Measurements from ENCODE around the gene ZFYVE9. TPM values are rescaled to one million over a fixed set of nuclear protein-coding genes. Genes with fewer than 3 reads are reported as not detected.

The ZFYVE9 gene
- polyA plus RNA-seq, 1 donor from 2014 or later, result 18.1 TPM

- H3K9me3 ChIP-seq (ENCODE audit: low read length), result no peaks in the 10 kb centered on the region
- no peak overlapping the region for H3K9ac ChIP-seq (ENCODE audit: low read length)
- H2AFZ ChIP-seq (ENCODE audit: low read depth, low read length), result no peak overlapping the region
- H3K79me2 ChIP-seq (replicated peaks; ENCODE audit: insufficient read depth, low read length), result no peaks in the 10 kb centered on the region
- H3K4me3 ChIP-seq (ENCODE audit: low read length), result no peak overlapping the region
- no peaks in the 10 kb centered on the region for H3K27me3 ChIP-seq (ENCODE audit: insufficient read depth, low read depth, low read length)
- H3K36me3 ChIP-seq (ENCODE audit: insufficient read depth, low read length), result no peaks in the 10 kb centered on the region
- TF ChIP-seq CTCF (IDR thresholded peaks at IDR 0.05; ENCODE audit: poor library complexity, severe bottlenecking), result no peak
- no peak for TF ChIP-seq EZH2 (IDR thresholded peaks at IDR 0.05; ENCODE audit: borderline replicate concordance, insufficient read depth, low read length, poor library complexity, severe bottlenecking)
- TF ChIP-seq RAD21 (conservative IDR thresholded peaks at IDR 0.05), result no peak
- no peak for TF ChIP-seq REST (IDR thresholded peaks at IDR 0.05; ENCODE audit: borderline replicate concordance)
- no peak for TF ChIP-seq POLR2AphosphoS5 (IDR thresholded peaks at IDR 0.05)
- TF ChIP-seq SMC3 (conservative IDR thresholded peaks at IDR 0.05; ENCODE audit: poor library complexity), result no peak
- TF ChIP-seq MXI1 (conservative IDR thresholded peaks at IDR 0.05; ENCODE audit: poor library complexity, severe bottlenecking), result no peak
- TF ChIP-seq EP300 (conservative IDR thresholded peaks at IDR 0.05; ENCODE audit: poor library complexity, severe bottlenecking), result no peak
- no peak for TF ChIP-seq TAF1 (IDR thresholded peaks at IDR 0.05; ENCODE audit: low read depth)
- H3K9me2 ChIP-seq (ENCODE audit: insufficient read depth, low read length), result no peaks in the 10 kb centered on the region
- H4K20me1 ChIP-seq (ENCODE audit: insufficient read depth), result no peaks in the 10 kb centered on the region
- H3K27ac ChIP-seq (ENCODE audit: low read length), result no peak overlapping the region
- no peak overlapping the region for H3K4me2 ChIP-seq (ENCODE audit: low read length)
- no peaks in the 10 kb centered on the region for H3F3A ChIP-seq (ENCODE audit: insufficient read depth, low read length, poor library complexity, severe bottlenecking)
Measured at GRCh38 chr1:52239708-52240001, 97.8 kb downstream of the ZFYVE9 start.

DNA sequence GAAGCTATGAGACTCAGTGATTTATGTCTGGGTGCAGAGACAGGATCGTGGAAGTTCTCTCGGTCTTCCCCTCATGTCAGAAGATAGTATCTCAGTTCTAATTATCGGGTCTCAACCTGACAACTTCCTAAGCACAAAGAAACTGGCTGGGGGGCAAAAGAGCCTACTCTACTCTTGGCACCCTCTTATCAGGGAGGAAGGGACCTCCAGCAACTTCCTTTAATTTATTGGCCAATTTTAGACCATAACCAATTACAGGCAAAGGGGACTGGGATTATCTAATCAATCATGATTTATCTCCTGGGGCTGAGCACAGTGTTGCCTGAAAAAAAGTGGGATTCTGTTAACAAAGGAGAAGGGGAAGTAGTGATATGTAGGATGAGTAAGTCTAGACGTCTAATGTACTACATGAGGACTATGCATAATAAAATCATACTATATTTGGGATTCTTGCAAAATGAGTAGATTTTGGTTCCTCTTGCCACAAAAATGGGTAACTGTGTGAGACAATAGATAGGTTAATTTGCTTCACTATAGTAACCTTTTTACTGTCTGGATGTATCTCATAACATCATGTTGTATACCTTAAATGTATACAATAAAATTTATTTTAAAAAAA is 98.8 kb downstream of the ZFYVE9 start:
- Histone ChIP-seq H2AFZ (ENCODE audit: low read depth, low read length) (no peak overlapping the region), H3K9me2 (ENCODE audit: insufficient read depth, low read length) (no peaks in the 10 kb centered on the region), H3K9me3 (ENCODE audit: low read length) (no peaks in the 10 kb centered on the region), H3K4me2 (ENCODE audit: low read length) (no peak overlapping the region), H3K27ac (ENCODE audit: low read length) (no peak overlapping the region), H3K4me3 (ENCODE audit: low read length) (no peak overlapping the region), H3K9ac (ENCODE audit: low read length) (no peak overlapping the region), H3K36me3 (ENCODE audit: insufficient read depth, low read length) (no peaks in the 10 kb centered on the region), H3F3A (ENCODE audit: insufficient read depth, low read length, poor library complexity, severe bottlenecking) (no peaks in the 10 kb centered on the region), H3K27me3 (ENCODE audit: insufficient read depth, low read depth, low read length) (no peaks in the 10 kb centered on the region), H3K79me2 (replicated peaks; ENCODE audit: insufficient read depth, low read length) (no peaks in the 10 kb centered on the region), H4K20me1 (ENCODE audit: insufficient read depth) (no peaks in the 10 kb centered on the region)
- no peak for TF ChIP-seq EZH2 (IDR thresholded peaks at IDR 0.05; ENCODE audit: borderline replicate concordance, insufficient read depth, low read length, poor library complexity, severe bottlenecking)
- no peak for TF ChIP-seq REST (IDR thresholded peaks at IDR 0.05; ENCODE audit: borderline replicate concordance)
- TF ChIP-seq SMC3 (conservative IDR thresholded peaks at IDR 0.05; ENCODE audit: poor library complexity), result no peak
- no peak for TF ChIP-seq CTCF (IDR thresholded peaks at IDR 0.05; ENCODE audit: poor library complexity, severe bottlenecking)
- no peak for TF ChIP-seq RAD21 (conservative IDR thresholded peaks at IDR 0.05)
- TF ChIP-seq EP300 (conservative IDR thresholded peaks at IDR 0.05; ENCODE audit: poor library complexity, severe bottlenecking), result no peak
- TF ChIP-seq TAF1 (IDR thresholded peaks at IDR 0.05; ENCODE audit: low read depth), result no peak
- no peak for TF ChIP-seq MXI1 (conservative IDR thresholded peaks at IDR 0.05; ENCODE audit: poor library complexity, severe bottlenecking)
- no peak for TF ChIP-seq POLR2AphosphoS5 (IDR thresholded peaks at IDR 0.05)
